CD14-positive monocyte (primary cell): ENCODE data around the gene CDCA8. TPM values are rescaled to one million over a fixed set of nuclear protein-coding genes. Genes with fewer than 3 reads are reported as not detected.

Experiments used
- DNase-seq, 3 donors: peaks; one replicate each; pipeline ENCODE4 v3.0.0-alpha.2; 2011 to 2022
- H2AFZ ChIP-seq: 2 replicates; pipeline ENCODE4 v1.6.0; 2012; ENCODE audit warnings: mild to moderate bottlenecking, low read depth, low read length, inconsistent platforms; ENCODE audit not compliant: insufficient read depth, poor library complexity, severe bottlenecking
- H3K27ac ChIP-seq, 2 donors: 1 replicate in 1 of 2; 2 replicates in 1 of 2; pipeline ENCODE4 v1.5.1; 2012 to 2013; ENCODE audit warnings: low read length in 2 of 2, control low read depth in 1 of 2, inconsistent platforms in 1 of 2, low read depth in 1 of 2, mild to moderate bottlenecking in 1 of 2
- H3K27me3 ChIP-seq, 2 donors: one replicate each; pipeline versions ENCODE4 v1.6.0 to v1.6.1; 2011 to 2013; ENCODE audit warnings: low read length in 2 of 2; ENCODE audit not compliant: control insufficient read depth in 2 of 2, insufficient read depth in 2 of 2
- H3K36me3 ChIP-seq, 2 donors: replicated peaks in 1 of 2; 1 replicate in 1 of 2; 2 replicates in 1 of 2; pipeline versions ENCODE4 v1.5.1 to v1.6.1; 2012 to 2013; ENCODE audit warnings: low read length in 2 of 2, control low read depth in 1 of 2, inconsistent platforms in 1 of 2, mild to moderate bottlenecking in 1 of 2; ENCODE audit not compliant: insufficient read depth in 2 of 2, control insufficient read depth in 1 of 2
- H3K4me1 ChIP-seq, 2 donors: 1 replicate in 1 of 2; 2 replicates in 1 of 2; pipeline versions ENCODE4 v1.5.1 to v1.6.1; 2012 to 2013; ENCODE audit warnings: low read length in 2 of 2, control low read depth in 1 of 2, inconsistent platforms in 1 of 2, mild to moderate bottlenecking in 1 of 2, moderate library complexity in 1 of 2; ENCODE audit not compliant: insufficient read depth in 2 of 2, control insufficient read depth in 1 of 2
- H3K4me2 ChIP-seq: replicated peaks from 2 replicates; pipeline ENCODE3; 2012; ENCODE audit warnings: low read length, moderate library complexity, mild to moderate bottlenecking; ENCODE audit not compliant: poor library complexity, severe bottlenecking; ENCODE audit errors: extremely low read depth
- H3K4me3 ChIP-seq, 3 experiments: fragments of 200-600 bp in 1 of 3; sonication (generic) in 1 of 3; replicated peaks in 1 of 3; 1 replicate in 2 of 3; 2 replicates in 1 of 3; pipeline ENCODE4 v1.5.1; 2011 to 2013; ENCODE audit warnings: low read length in 3 of 3, mild to moderate bottlenecking in 3 of 3, control low read depth in 2 of 3, low read depth in 2 of 3, inconsistent platforms in 1 of 3, moderate library complexity in 1 of 3
- H3K79me2 ChIP-seq: 2 replicates; pipeline ENCODE4 v1.6.0; 2012; ENCODE audit warnings: mild to moderate bottlenecking, control low read depth, inconsistent platforms, low read length, moderate library complexity; ENCODE audit not compliant: insufficient read depth
- H3K9ac ChIP-seq: 2 replicates; pipeline ENCODE4 v1.6.0; 2017; ENCODE audit warnings: low read length, mild to moderate bottlenecking; ENCODE audit not compliant: insufficient read depth, poor library complexity, severe bottlenecking
- H3K9me3 ChIP-seq, 2 donors: replicated peaks in 1 of 2; 1 replicate in 1 of 2; 2 replicates in 1 of 2; pipeline versions ENCODE4 v1.5.1 to v1.6.1; 2012 to 2013; ENCODE audit warnings: low read length in 2 of 2, control low read depth in 1 of 2; ENCODE audit not compliant: control insufficient read depth in 1 of 2, insufficient read depth in 1 of 2
- H4K20me1 ChIP-seq: 2 replicates; pipeline ENCODE4 v1.6.0; 2012; ENCODE audit warnings: mild to moderate bottlenecking, low read length, control low read depth, moderate library complexity; ENCODE audit not compliant: insufficient read depth
- H3K27ac Mint-ChIP-seq, 7 donors: one replicate each; pipeline ENCODE4 v1.8.0; 2020; ENCODE audit warnings: mild to moderate bottlenecking in 7 of 7, mixed read lengths in 7 of 7, moderate library complexity in 6 of 7, inconsistent platforms in 2 of 7
- H3K27me3 Mint-ChIP-seq, 3 donors: one replicate each; pipeline ENCODE4 v1.8.0; 2021 to 2022; ENCODE audit warnings: low read depth in 3 of 3, mild to moderate bottlenecking in 3 of 3, mixed read lengths in 3 of 3, moderate library complexity in 3 of 3, inconsistent platforms in 1 of 3
- H3K36me3 Mint-ChIP-seq, 2 donors: one replicate each; pipeline ENCODE4 v1.8.0; 2020; ENCODE audit warnings: mixed read lengths in 2 of 2, inconsistent platforms in 1 of 2, mild to moderate bottlenecking in 1 of 2
- H3K4me1 Mint-ChIP-seq: one replicate; pipeline ENCODE4 v1.8.0; 2020; ENCODE audit warnings: mild to moderate bottlenecking, mixed read lengths
- H3K4me3 Mint-ChIP-seq, 2 donors: one replicate each; pipeline ENCODE4 v1.8.0; 2020; ENCODE audit warnings: mild to moderate bottlenecking in 2 of 2, mixed read lengths in 2 of 2, moderate library complexity in 1 of 2
- H3K9me3 Mint-ChIP-seq, 7 donors: one replicate each; pipeline ENCODE4 v1.8.0; 2020 to 2022; ENCODE audit warnings: mixed read lengths in 7 of 7, mild to moderate bottlenecking in 6 of 7, moderate library complexity in 6 of 7, inconsistent platforms in 2 of 7
- WGBS: methylation state at CpG from one replicate; pipeline ENCODE4 v1.1.5; 2013; ENCODE audit warnings: missing lambda C conversion rate; ENCODE audit not compliant: insufficient coverage; 5-methylcytosine and 5-hydroxymethylcytosine counted together
- intact Hi-C, 2 donors: fragments of 100-400 bp; cut with micrococcal nuclease; formaldehyde crosslinking; loops; one replicate each; pipeline versions ENCODE4 v1.15.0 to v1.15.1; 2023
- polyA plus RNA-seq, 3 donors: library from polyadenylated mRNA; depleted of rRNA in 1 of 3; unstranded in 2 of 3; stranded (reverse) in 1 of 3; fragments of 300-500 nt in 2 of 3; fragments of >200 nt in 1 of 3; fragmentation: Illumina TruSeq in 2 of 3; gene quantifications; 1 replicate in 2 of 3; 2 replicates in 1 of 3; pipeline ENCODE4 v1.2.3, GENCODE V29; 2012 to 2021
- TF ChIP-seq, protein P1 (sequence below): fragments of 200-600 bp; IDR thresholded peaks from one replicate; pipeline ENCODE4 v1.8.0; 2022; ENCODE audit warnings: antibody characterized with exemption, mild to moderate bottlenecking

The CDCA8 gene
- polyA plus RNA-seq, 3 donors: 0.09 to 0.67 (median 0.60) TPM

DNA sequence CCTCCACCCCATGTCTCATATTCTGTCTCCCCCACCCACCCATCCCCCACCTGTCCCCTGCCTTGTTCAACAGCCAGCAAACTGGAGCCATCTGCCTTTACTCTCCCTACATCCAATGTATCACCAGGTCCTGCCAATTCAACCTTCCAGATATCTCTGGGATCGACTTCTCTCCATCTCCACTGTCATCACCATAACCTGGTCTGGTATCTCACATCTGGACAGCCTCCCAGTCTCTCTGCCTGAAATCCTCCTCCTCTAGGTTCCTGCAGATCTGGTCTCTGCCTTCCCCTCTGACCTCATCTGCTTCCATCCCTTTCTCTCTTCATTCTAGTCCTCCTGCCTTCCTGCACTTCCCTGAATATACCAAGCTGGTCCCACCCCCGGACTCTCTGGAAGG lies 22.2 kb upstream of the CDCA8 start:
- 100% methylated on average over 2 of the region's 2 CpGs for WGBS
- no peak overlapping the region for H3K4me3 Mint-ChIP-seq

DNA sequence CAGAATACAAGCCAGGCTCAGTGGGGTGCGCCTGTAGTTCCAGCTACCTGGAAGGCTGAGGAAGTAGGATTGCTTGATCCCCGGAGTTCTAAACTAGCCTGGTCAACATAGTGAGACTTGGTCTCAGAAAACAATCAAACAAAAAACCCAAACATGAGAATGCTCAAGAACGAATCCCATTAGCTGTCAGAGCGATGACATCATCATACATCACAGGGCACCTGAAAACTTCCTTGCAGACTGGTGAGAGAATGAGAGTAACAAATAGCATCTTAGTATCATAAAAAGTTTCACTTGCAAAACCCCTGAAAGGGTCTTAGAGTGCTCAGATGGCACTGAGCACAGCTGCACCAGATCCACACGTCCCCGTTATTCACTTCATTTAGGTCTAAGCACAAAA lies 21.1 kb upstream of the CDCA8 start:
- Histone ChIP-seq H3K79me2 (no peaks in the 10 kb centered on the region), H4K20me1 (no peaks in the 10 kb centered on the region), H3K36me3 (no peaks in the 10 kb centered on the region), H3K4me2 (no peak overlapping the region), H3K9ac (no peak overlapping the region), H3K27ac (no peak overlapping the region), H3K4me1 (peaks cover 9 to 10% of the 10 kb centered on the region in 2 donors), H3K27me3 (no peaks in the 10 kb centered on the region), H3K4me3 (no peak overlapping the region), H2AFZ (no peak overlapping the region), H3K9me3 (no peaks in the 10 kb centered on the region)
- 80% methylated on average over 3 of the region's 6 CpGs for WGBS
- no peaks in the 10 kb centered on the region for H3K9me3 Mint-ChIP-seq
- intact Hi-C loops: no loop called here
- H3K27ac Mint-ChIP-seq: no peak overlapping the region
- no peaks in the 10 kb centered on the region for H3K36me3 Mint-ChIP-seq
- TF ChIP-seq, protein P1, sequence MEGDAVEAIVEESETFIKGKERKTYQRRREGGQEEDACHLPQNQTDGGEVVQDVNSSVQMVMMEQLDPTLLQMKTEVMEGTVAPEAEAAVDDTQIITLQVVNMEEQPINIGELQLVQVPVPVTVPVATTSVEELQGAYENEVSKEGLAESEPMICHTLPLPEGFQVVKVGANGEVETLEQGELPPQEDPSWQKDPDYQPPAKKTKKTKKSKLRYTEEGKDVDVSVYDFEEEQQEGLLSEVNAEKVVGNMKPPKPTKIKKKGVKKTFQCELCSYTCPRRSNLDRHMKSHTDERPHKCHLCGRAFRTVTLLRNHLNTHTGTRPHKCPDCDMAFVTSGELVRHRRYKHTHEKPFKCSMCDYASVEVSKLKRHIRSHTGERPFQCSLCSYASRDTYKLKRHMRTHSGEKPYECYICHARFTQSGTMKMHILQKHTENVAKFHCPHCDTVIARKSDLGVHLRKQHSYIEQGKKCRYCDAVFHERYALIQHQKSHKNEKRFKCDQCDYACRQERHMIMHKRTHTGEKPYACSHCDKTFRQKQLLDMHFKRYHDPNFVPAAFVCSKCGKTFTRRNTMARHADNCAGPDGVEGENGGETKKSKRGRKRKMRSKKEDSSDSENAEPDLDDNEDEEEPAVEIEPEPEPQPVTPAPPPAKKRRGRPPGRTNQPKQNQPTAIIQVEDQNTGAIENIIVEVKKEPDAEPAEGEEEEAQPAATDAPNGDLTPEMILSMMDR: no peak
- H3K4me1 Mint-ChIP-seq: peaks cover 14% of the 10 kb centered on the region
- no peak overlapping the region for H3K4me3 Mint-ChIP-seq
- peaks cover 3 to 7% (median 3%) of the 10 kb centered on the region in 3 donors for H3K27me3 Mint-ChIP-seq
- no peak for DNase-seq

More for the DNA sequence above, 22.2 kb upstream of the CDCA8 start:
- no peaks in the 10 kb centered on the region for H4K20me1 ChIP-seq
- TF ChIP-seq, protein P1: no peak
- H3K4me2 ChIP-seq: no peak overlapping the region
- H3K9me3 ChIP-seq: no peaks in the 10 kb centered on the region
- H3K36me3 ChIP-seq: no peaks in the 10 kb centered on the region
- Mint-ChIP-seq H3K27ac (no peak overlapping the region), H3K9me3 (no peaks in the 10 kb centered on the region), H3K4me1 (peaks cover 3% of the 10 kb centered on the region), H3K36me3 (no peaks in the 10 kb centered on the region), H3K27me3 (peaks cover 2 to 7% (median 3%) of the 10 kb centered on the region in 3 donors)
- no peak for DNase-seq
- H3K27me3 ChIP-seq: no peaks in the 10 kb centered on the region
- H3K4me3 ChIP-seq: no peak overlapping the region
- no peaks in the 10 kb centered on the region for H3K4me1 ChIP-seq
- no peak overlapping the region for H3K27ac ChIP-seq
- H2AFZ ChIP-seq: no peak overlapping the region
- no peaks in the 10 kb centered on the region for H3K79me2 ChIP-seq
- intact Hi-C loops: no loop called here
- no peak overlapping the region for H3K9ac ChIP-seq
